H9 (cell line): Measurements from ENCODE around the gene ACTA1. TPM values are rescaled to one million over a fixed set of nuclear protein-coding genes. Genes with fewer than 3 reads are reported as not detected.

Experiments
- DNase-seq: peaks from one replicate; pipeline ENCODE4 v3.0.0-alpha.2; 2017
- H2AFZ ChIP-seq: one replicate; pipeline ENCODE4 v1.6.1; 2013; ENCODE audit warnings: mild to moderate bottlenecking, low read length, control low read depth, moderate library complexity
- H2AK5ac ChIP-seq: 2 replicates; pipeline ENCODE4 v1.6.1; 2013; ENCODE audit warnings: low read length, control low read depth, mixed read lengths; ENCODE audit not compliant: insufficient read length
- H2BK120ac ChIP-seq: one replicate; pipeline ENCODE4 v1.6.1; 2013; ENCODE audit warnings: low read depth, mild to moderate bottlenecking, low read length, control low read depth, inconsistent platforms; ENCODE audit not compliant: poor library complexity, severe bottlenecking
- H2BK12ac ChIP-seq: 2 replicates; pipeline ENCODE4 v1.6.1; 2013; ENCODE audit warnings: low read length, control low read depth, mixed read lengths, low read depth; ENCODE audit not compliant: insufficient read length
- H2BK15ac ChIP-seq: 2 replicates; pipeline ENCODE4 v1.6.1; 2013; ENCODE audit warnings: low read depth, low read length, control low read depth
- H2BK20ac ChIP-seq: one replicate; pipeline ENCODE4 v1.6.1; 2013; ENCODE audit warnings: low read depth, mild to moderate bottlenecking, low read length, control low read depth, inconsistent platforms; ENCODE audit not compliant: poor library complexity, severe bottlenecking
- H2BK5ac ChIP-seq: 2 replicates; pipeline ENCODE4 v1.6.1; 2013; ENCODE audit warnings: low read length, control low read depth, mixed read lengths; ENCODE audit not compliant: insufficient read length
- H3K14ac ChIP-seq: 2 replicates; pipeline ENCODE4 v1.6.1; 2013; ENCODE audit warnings: low read length, control low read depth; ENCODE audit not compliant: insufficient read depth
- H3K18ac ChIP-seq: 2 replicates; pipeline ENCODE4 v1.6.1; 2013; ENCODE audit warnings: low read depth, mild to moderate bottlenecking, mixed read lengths, low read length, control low read depth; ENCODE audit not compliant: insufficient read length
- H3K23ac ChIP-seq: 2 replicates; pipeline ENCODE4 v1.6.1; 2013; ENCODE audit warnings: low read length, control low read depth, mixed read lengths, low read depth; ENCODE audit not compliant: insufficient read length
- H3K23me2 ChIP-seq: 2 replicates; pipeline ENCODE4 v1.6.1; 2013; ENCODE audit warnings: low read depth, mild to moderate bottlenecking, mixed read lengths, low read length, control low read depth; ENCODE audit not compliant: insufficient read length, poor library complexity, severe bottlenecking
- H3K27ac ChIP-seq: 2 replicates; pipeline ENCODE4 v1.5.1; 2013; ENCODE audit warnings: low read length, control low read depth, mixed read lengths, low read depth; ENCODE audit not compliant: insufficient read length
- H3K27me3 ChIP-seq: 2 replicates; pipeline ENCODE4 v1.6.1; 2013; ENCODE audit warnings: low read length, control low read depth, inconsistent platforms; ENCODE audit not compliant: insufficient read depth
- H3K4ac ChIP-seq: 2 replicates; pipeline ENCODE4 v1.6.1; 2013; ENCODE audit warnings: low read depth, mild to moderate bottlenecking, control low read depth, inconsistent platforms, low read length, moderate library complexity
- H3K4me1 ChIP-seq: 2 replicates; pipeline ENCODE4 v1.6.1; 2013; ENCODE audit warnings: low read length, control low read depth, inconsistent platforms; ENCODE audit not compliant: insufficient read depth
- H3K4me2 ChIP-seq: 2 replicates; pipeline ENCODE4 v1.6.1; 2013; ENCODE audit warnings: low read length, control low read depth, mixed read lengths; ENCODE audit not compliant: insufficient read length, insufficient read depth
- H3K56ac ChIP-seq: 2 replicates; pipeline ENCODE4 v1.6.1; 2013; ENCODE audit warnings: low read depth, mild to moderate bottlenecking, mixed read lengths, low read length, control low read depth; ENCODE audit not compliant: insufficient read length
- H3K79me1 ChIP-seq: 2 replicates; pipeline ENCODE4 v1.6.1; 2013; ENCODE audit warnings: low read depth, mild to moderate bottlenecking, moderate library complexity, low read length, control low read depth, inconsistent platforms; ENCODE audit not compliant: insufficient read depth, poor library complexity, severe bottlenecking
- H3K79me2 ChIP-seq: 2 replicates; pipeline ENCODE4 v1.6.1; 2013; ENCODE audit warnings: low read length, control low read depth, inconsistent platforms; ENCODE audit not compliant: insufficient read depth
- H3K9ac ChIP-seq: 2 replicates; pipeline ENCODE4 v1.6.1; 2013; ENCODE audit warnings: low read length, control low read depth, mixed read lengths; ENCODE audit not compliant: insufficient read length; ENCODE audit errors: extremely low read depth
- H3K9me3 ChIP-seq: one replicate; pipeline ENCODE4 v1.6.1; 2013; ENCODE audit warnings: low read depth, low read length, inconsistent platforms; ENCODE audit not compliant: control insufficient read depth
- H3T11ph ChIP-seq: one replicate; pipeline ENCODE4 v1.6.1; 2013; ENCODE audit warnings: mild to moderate bottlenecking, low read length, control low read depth, inconsistent platforms
- H4K20me1 ChIP-seq: one replicate; pipeline ENCODE4 v1.6.1; 2013; ENCODE audit not compliant: control insufficient read depth, insufficient read length, insufficient read depth
- H4K5ac ChIP-seq: 2 replicates; pipeline ENCODE4 v1.6.1; 2013; ENCODE audit warnings: low read depth, mild to moderate bottlenecking, mixed read lengths, low read length, control low read depth; ENCODE audit not compliant: insufficient read length
- H4K8ac ChIP-seq: replicated peaks from 2 replicates; pipeline ENCODE4 v1.6.1; 2013; ENCODE audit warnings: low read length, control low read depth, mixed read lengths, low read depth; ENCODE audit not compliant: insufficient read length
- H4K91ac ChIP-seq: 2 replicates; pipeline ENCODE4 v1.6.1; 2013; ENCODE audit warnings: low read depth, mild to moderate bottlenecking, moderate library complexity, mixed read lengths, low read length, control low read depth; ENCODE audit not compliant: insufficient read length
- H3K27ac Mint-ChIP-seq, 3 experiments: 2 replicates in 2 of 3; 3 replicates in 1 of 3; pipeline ENCODE4 v1.8.0; 2020 to 2021; ENCODE audit warnings: mixed read lengths in 3 of 3, mild to moderate bottlenecking in 1 of 3, moderate library complexity in 1 of 3
- H3K27me3 Mint-ChIP-seq: 2 replicates; pipeline ENCODE4 v1.8.0; 2021; ENCODE audit warnings: low read depth, mild to moderate bottlenecking, moderate library complexity, mixed read lengths
- H3K36me3 Mint-ChIP-seq, 3 experiments: 2 replicates in 2 of 3; 3 replicates in 1 of 3; pipeline ENCODE4 v1.8.0; 2020 to 2021; ENCODE audit warnings: low read depth in 3 of 3, mixed read lengths in 3 of 3; ENCODE audit not compliant: insufficient read depth in 1 of 3
- H3K4me1 Mint-ChIP-seq, 2 experiments: 2 replicates each; pipeline ENCODE4 v1.8.0; 2020; ENCODE audit warnings: mixed read lengths in 2 of 2
- H3K4me3 Mint-ChIP-seq, 2 experiments: 2 replicates in 1 of 2; 3 replicates in 1 of 2; pipeline ENCODE4 v1.8.0; 2020 to 2021; ENCODE audit warnings: mild to moderate bottlenecking in 2 of 2, mixed read lengths in 2 of 2, moderate library complexity in 1 of 2
- H3K9me3 Mint-ChIP-seq, 2 experiments: 2 replicates in 1 of 2; 3 replicates in 1 of 2; pipeline ENCODE4 v1.8.0; 2020; ENCODE audit warnings: mild to moderate bottlenecking in 2 of 2, mixed read lengths in 2 of 2, moderate library complexity in 1 of 2
- CTCF ChIP-seq: fragments of 200-600 bp; sonication (generic); conservative IDR thresholded peaks from 3 replicates; pipeline ENCODE4 v1.8.0; 2021; ENCODE audit warnings: antibody characterized with exemption, mild to moderate bottlenecking
- WGBS: extraction: QIAGEN DNeasy Blood & Tissue Kit; methylation state at CpG from one replicate; pipeline ENCODE4 v1.1.7; 2013; ENCODE audit warnings: missing lambda C conversion rate, low lambda C conversion rate, mixed read lengths; ENCODE audit not compliant: insufficient read length; ENCODE audit errors: extremely low coverage; 5-methylcytosine and 5-hydroxymethylcytosine counted together
- total RNA-seq: library from RNA; stranded (reverse); gene quantifications from 2 replicates; pipeline ENCODE4 v1.2.1, GENCODE V29; 2021

ACTA1 gene
- total RNA-seq, 1 experiment from 2014 or later = 48.5 TPM

GRCh38 chr1:229390130-229390529 lies 43.8 kb downstream of the ACTA1 start:
- no CpG with 5 or more reads among the region's 7 CpGs for WGBS

More at GRCh38 chr1:229390130-229390529, 43.8 kb downstream of the ACTA1 start:
- Histone ChIP-seq H2BK120ac (no peak overlapping the region), H3K14ac (no peak overlapping the region), H3K4me1 (no peaks in the 10 kb centered on the region), H4K8ac (no peak overlapping the region), H3K23me2 (no peaks in the 10 kb centered on the region), H2BK20ac (no peak overlapping the region), H3K27ac (no peak overlapping the region), H4K91ac (no peak overlapping the region), H2AFZ (no peak overlapping the region), H3K56ac (no peak overlapping the region), H2BK12ac (no peak overlapping the region), H3K27me3 (no peaks in the 10 kb centered on the region), H2BK5ac (no peak overlapping the region), H3K4me2 (no peak overlapping the region), H3K79me2 (no peaks in the 10 kb centered on the region), H4K20me1 (no peaks in the 10 kb centered on the region), H3K4ac (no peak overlapping the region), H3T11ph (no peak overlapping the region), H3K23ac (no peak overlapping the region), H3K79me1 (no peaks in the 10 kb centered on the region), H2AK5ac (no peak overlapping the region), H3K18ac (no peak overlapping the region), H2BK15ac (no peak overlapping the region), H3K9me3 (no peaks in the 10 kb centered on the region), H3K9ac (no peak overlapping the region), H4K5ac (no peak overlapping the region)
- no peak for DNase-seq
- H3K4me3 Mint-ChIP-seq = no peak overlapping the region
- no peaks in the 10 kb centered on the region for H3K4me1 Mint-ChIP-seq
- TF ChIP-seq CTCF = no peak
- H3K27me3 Mint-ChIP-seq = peaks cover 9% of the 10 kb centered on the region
- no peaks in the 10 kb centered on the region; a peak in 1 of 7 replicates for H3K36me3 Mint-ChIP-seq
- peaks cover 3% of the 10 kb centered on the region in 2 experiments; a peak in 4 of 5 replicates for H3K9me3 Mint-ChIP-seq
- no peak overlapping the region for H3K27ac Mint-ChIP-seq
